Measurements from ENCODE around the gene PEDS1.

Gene PEDS1

GRCh38 chr20:50194831-50195523, 41.5 kb upstream of the PEDS1 start:
- FAIRE-seq (no peak), DNase-seq (ENCODE audit: insufficient read length) (no peak)
- TF ChIP-seq POLR2AphosphoS5 (IDR thresholded peaks at IDR 0.05; ENCODE audit: low read depth, low read length) (no peak), TAF1 (IDR thresholded peaks at IDR 0.05; ENCODE audit: borderline replicate concordance, low read depth, low read length) (no peak), POLR2A (IDR thresholded peaks at IDR 0.05; ENCODE audit: low read depth, low read length) (no peak)

GRCh38 chr20:50194422-50194830, 40.9 kb upstream of the PEDS1 start:
- TF ChIP-seq POLR2A (IDR thresholded peaks at IDR 0.05; ENCODE audit: low read depth, low read length) = no peak
- TF ChIP-seq TAF1 (IDR thresholded peaks at IDR 0.05; ENCODE audit: borderline replicate concordance, low read depth, low read length) = no peak
- no peak for TF ChIP-seq POLR2AphosphoS5 (IDR thresholded peaks at IDR 0.05; ENCODE audit: low read depth, low read length)
- no peak for FAIRE-seq
- no peak for DNase-seq (ENCODE audit: insufficient read length)

- FAIRE-seq = no peak
Measured at GRCh38 chr20:50193836-50194421, 40.4 kb upstream of the PEDS1 start.

GRCh38 chr20:50193199-50193835, 39.8 kb upstream of the PEDS1 start:
- no peak for FAIRE-seq
- TF ChIP-seq POLR2AphosphoS5 (IDR thresholded peaks at IDR 0.05; ENCODE audit: low read depth, low read length) (no peak), TAF1 (IDR thresholded peaks at IDR 0.05; ENCODE audit: borderline replicate concordance, low read depth, low read length) (no peak), POLR2A (IDR thresholded peaks at IDR 0.05; ENCODE audit: low read depth, low read length) (no peak)
- no peak for DNase-seq (ENCODE audit: insufficient read length)

More at GRCh38 chr20:50193836-50194421, 40.4 kb upstream of the PEDS1 start:
- no peak for TF ChIP-seq POLR2A (IDR thresholded peaks at IDR 0.05; ENCODE audit: low read depth, low read length)
- no peak for TF ChIP-seq POLR2AphosphoS5 (IDR thresholded peaks at IDR 0.05; ENCODE audit: low read depth, low read length)
- no peak for TF ChIP-seq TAF1 (IDR thresholded peaks at IDR 0.05; ENCODE audit: borderline replicate concordance, low read depth, low read length)
- DNase-seq (ENCODE audit: insufficient read length) = no peak

- peak; percentile 76 for DNase-seq (ENCODE audit: insufficient read length)
- FAIRE-seq = peak; percentile 27
- no peak for TF ChIP-seq TAF1 (IDR thresholded peaks at IDR 0.05; ENCODE audit: borderline replicate concordance, low read depth, low read length)
- TF ChIP-seq POLR2A (IDR thresholded peaks at IDR 0.05; ENCODE audit: low read depth, low read length) = no peak
- no peak for TF ChIP-seq POLR2AphosphoS5 (IDR thresholded peaks at IDR 0.05; ENCODE audit: low read depth, low read length)
Measured at GRCh38 chr20:50192364-50193198, 39.1 kb upstream of the PEDS1 start.

- DNase-seq (ENCODE audit: insufficient read length) = peak; percentile 51
- no peak for TF ChIP-seq POLR2AphosphoS5 (IDR thresholded peaks at IDR 0.05; ENCODE audit: low read depth, low read length)
- no peak for TF ChIP-seq TAF1 (IDR thresholded peaks at IDR 0.05; ENCODE audit: borderline replicate concordance, low read depth, low read length)
- no peak for TF ChIP-seq POLR2A (IDR thresholded peaks at IDR 0.05; ENCODE audit: low read depth, low read length)
- FAIRE-seq = peak; percentile 58
Measured at GRCh38 chr20:50191544-50192363, 38.2 kb upstream of the PEDS1 start.

DNA sequence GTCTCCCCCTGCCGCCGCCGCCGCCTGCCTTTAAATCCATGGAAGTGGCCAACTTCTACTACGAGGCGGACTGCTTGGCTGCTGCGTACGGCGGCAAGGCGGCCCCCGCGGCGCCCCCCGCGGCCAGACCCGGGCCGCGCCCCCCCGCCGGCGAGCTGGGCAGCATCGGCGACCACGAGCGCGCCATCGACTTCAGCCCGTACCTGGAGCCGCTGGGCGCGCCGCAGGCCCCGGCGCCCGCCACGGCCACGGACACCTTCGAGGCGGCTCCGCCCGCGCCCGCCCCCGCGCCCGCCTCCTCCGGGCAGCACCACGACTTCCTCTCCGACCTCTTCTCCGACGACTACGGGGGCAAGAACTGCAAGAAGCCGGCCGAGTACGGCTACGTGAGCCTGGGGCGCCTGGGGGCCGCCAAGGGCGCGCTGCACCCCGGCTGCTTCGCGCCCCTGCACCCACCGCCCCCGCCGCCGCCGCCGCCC, 37.6 kb upstream of the PEDS1 start:
- no peak for DNase-seq (ENCODE audit: insufficient read length)

GRCh38 chr20:50190251-50191064, 36.9 kb upstream of the PEDS1 start, which contains the start of gene CEBPB:
TSS of gene CEBPB (plus strand) at chr20:50190830. CDS start at chr20:50191034, 204 bp downstream.
- peak; percentile 83 for DNase-seq (ENCODE audit: insufficient read length)
- FAIRE-seq = no peak
- TF ChIP-seq POLR2AphosphoS5 (IDR thresholded peaks at IDR 0.05; ENCODE audit: low read depth, low read length) (no peak), POLR2A (IDR thresholded peaks at IDR 0.05; ENCODE audit: low read depth, low read length) (peak; percentile 18; the same call in 1 of the 2 replicates)

More for the DNA sequence above, 37.6 kb upstream of the PEDS1 start:
- TF ChIP-seq POLR2AphosphoS5 (IDR thresholded peaks at IDR 0.05; ENCODE audit: low read depth, low read length) = no peak
- no peak for FAIRE-seq

- TF ChIP-seq TAF1 (IDR thresholded peaks at IDR 0.05; ENCODE audit: borderline replicate concordance, low read depth, low read length) (no peak), POLR2A (IDR thresholded peaks at IDR 0.05; ENCODE audit: low read depth, low read length) (no peak), POLR2AphosphoS5 (IDR thresholded peaks at IDR 0.05; ENCODE audit: low read depth, low read length) (no peak)
- DNase-seq (ENCODE audit: insufficient read length) (no peak), FAIRE-seq (no peak)
Measured at GRCh38 chr20:50189681-50190250, 36.2 kb upstream of the PEDS1 start.
